Coronary artery (tissue), 2 donors: ENCODE measurements around the gene HNRNPUL1.
A peak's percentile ranks its signal among the peaks of the same experiment; 100 is the strongest.
"Not testable (repeated sequence)": the region's sequence is repeated elsewhere in the genome, so short reads cannot be mapped to it uniquely, and the experiment has no call there.

Source experiments
- DNase-seq: peaks from one replicate; pipeline ENCODE4 v3.0.0-alpha.2; 2017; ENCODE audit warnings: low spot score
- H3K27ac ChIP-seq, 2 donors: fragments of 200-600 bp; sonication (generic); one replicate each; pipeline ENCODE4 v1.5.1; 2016 to 2019
- H3K4me3 ChIP-seq: fragments of 200-600 bp; sonication (generic); 2 replicates; pipeline ENCODE4 v1.5.1; 2016; ENCODE audit warnings: mild to moderate bottlenecking, moderate library complexity
- TF ChIP-seq, protein P1 (sequence below): fragments of 200-600 bp; sonication (generic); IDR thresholded peaks from one replicate; pipeline ENCODE4 v1.5.1; 2019; ENCODE audit warnings: antibody characterized with exemption

Gene HNRNPUL1

DNA sequence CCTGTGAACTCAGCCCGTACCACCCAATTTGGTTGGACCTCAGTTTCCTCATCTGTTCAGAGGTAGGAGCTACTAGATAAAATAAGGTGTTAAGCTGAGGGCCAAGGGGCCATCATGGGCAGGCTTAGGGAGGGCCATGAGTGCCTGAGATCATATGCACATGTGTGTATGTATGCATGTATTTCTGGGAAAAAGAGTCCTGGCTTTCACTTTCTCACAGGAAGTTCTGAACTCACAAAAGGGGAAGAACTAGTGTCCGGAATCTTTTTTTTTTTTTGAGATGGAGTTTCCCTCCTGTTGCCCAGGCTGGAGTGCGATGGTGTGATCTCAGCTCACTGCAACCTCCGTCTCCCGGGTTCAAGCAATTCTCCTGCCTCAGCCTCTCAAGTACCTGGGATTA is 70.6 kb downstream of the HNRNPUL1 start:
- Histone ChIP-seq H3K27ac (peak overlapping the region in 1 of 2 donors; percentile 8), H3K4me3 (no peak overlapping the region)
- TF ChIP-seq, protein P1, sequence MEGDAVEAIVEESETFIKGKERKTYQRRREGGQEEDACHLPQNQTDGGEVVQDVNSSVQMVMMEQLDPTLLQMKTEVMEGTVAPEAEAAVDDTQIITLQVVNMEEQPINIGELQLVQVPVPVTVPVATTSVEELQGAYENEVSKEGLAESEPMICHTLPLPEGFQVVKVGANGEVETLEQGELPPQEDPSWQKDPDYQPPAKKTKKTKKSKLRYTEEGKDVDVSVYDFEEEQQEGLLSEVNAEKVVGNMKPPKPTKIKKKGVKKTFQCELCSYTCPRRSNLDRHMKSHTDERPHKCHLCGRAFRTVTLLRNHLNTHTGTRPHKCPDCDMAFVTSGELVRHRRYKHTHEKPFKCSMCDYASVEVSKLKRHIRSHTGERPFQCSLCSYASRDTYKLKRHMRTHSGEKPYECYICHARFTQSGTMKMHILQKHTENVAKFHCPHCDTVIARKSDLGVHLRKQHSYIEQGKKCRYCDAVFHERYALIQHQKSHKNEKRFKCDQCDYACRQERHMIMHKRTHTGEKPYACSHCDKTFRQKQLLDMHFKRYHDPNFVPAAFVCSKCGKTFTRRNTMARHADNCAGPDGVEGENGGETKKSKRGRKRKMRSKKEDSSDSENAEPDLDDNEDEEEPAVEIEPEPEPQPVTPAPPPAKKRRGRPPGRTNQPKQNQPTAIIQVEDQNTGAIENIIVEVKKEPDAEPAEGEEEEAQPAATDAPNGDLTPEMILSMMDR = no peak
- DNase-seq = no peak

DNA sequence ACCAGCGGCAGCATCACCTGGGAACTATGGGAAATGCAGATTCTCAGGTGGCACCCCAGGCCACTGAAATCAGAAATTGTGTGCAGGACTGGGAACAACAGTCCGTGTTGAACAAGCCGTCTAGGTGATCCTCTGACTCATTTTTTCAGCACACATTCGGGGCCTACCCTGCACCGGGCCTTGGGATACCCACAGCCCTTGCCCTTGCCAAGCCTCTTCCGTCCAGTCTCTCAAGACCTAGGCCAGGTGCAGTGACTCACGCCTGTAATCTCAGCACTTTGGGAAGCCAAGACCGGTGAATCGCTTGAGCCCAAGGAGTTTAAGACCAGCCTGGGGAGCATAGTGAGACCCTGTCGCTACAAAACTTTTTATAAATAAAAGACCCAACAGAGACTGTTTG is 71.3 kb downstream of the HNRNPUL1 start:
- H3K27ac ChIP-seq = peak overlapping the region in 1 of 2 donors; percentile 8
- TF ChIP-seq, protein P1 = no peak
- no peak overlapping the region for H3K4me3 ChIP-seq
- DNase-seq = no peak

GRCh38 chr19:41339936-41340335 is 75.8 kb downstream of the HNRNPUL1 start:
- H3K4me3 ChIP-seq = no peak overlapping the region
- TF ChIP-seq, protein P1 = no peak
- DNase-seq = no peak
- H3K27ac ChIP-seq = no peak overlapping the region

GRCh38 chr19:41341669-41342490 is 77.7 kb downstream of the HNRNPUL1 start:
- DNase-seq = no peak
- no peak overlapping the region for H3K27ac ChIP-seq

GRCh38 chr19:41344162-41344561 is 80.0 kb downstream of the HNRNPUL1 start:
- DNase-seq = no peak
- peak overlapping the region in 1 of 2 donors; percentile 3 for H3K27ac ChIP-seq
- TF ChIP-seq, protein P1 = no peak
- H3K4me3 ChIP-seq = no peak overlapping the region

More at GRCh38 chr19:41341669-41342490, 77.7 kb downstream of the HNRNPUL1 start:
- H3K4me3 ChIP-seq = no peak overlapping the region
- TF ChIP-seq, protein P1 = no peak

- not testable (repeated sequence) for DNase-seq, H3K4me3 ChIP-seq, H3K27ac ChIP-seq
Observed at GRCh38 chr19:41346916-41347315, 82.7 kb downstream of the HNRNPUL1 start.

GRCh38 chr19:41350735-41351338 is 86.7 kb downstream of the HNRNPUL1 start:
- DNase-seq = no peak

More at GRCh38 chr19:41350735-41351338, 86.7 kb downstream of the HNRNPUL1 start:
- Histone ChIP-seq H3K4me3 (peak overlapping the region; percentile 93), H3K27ac (peak overlapping the region; percentile 84 to 93)
- TF ChIP-seq, protein P1 = no peak
